GM19043 (cell line): ENCODE data around the gene APOM.

Experiments
- ATAC-seq: cut with Tn5 transposase; IDR thresholded peaks from one replicate; pipeline ENCODE4 v1.9.1; 2021; ENCODE audit warnings: low read depth; ENCODE audit not compliant: unreplicated experiment

Gene APOM

DNA sequence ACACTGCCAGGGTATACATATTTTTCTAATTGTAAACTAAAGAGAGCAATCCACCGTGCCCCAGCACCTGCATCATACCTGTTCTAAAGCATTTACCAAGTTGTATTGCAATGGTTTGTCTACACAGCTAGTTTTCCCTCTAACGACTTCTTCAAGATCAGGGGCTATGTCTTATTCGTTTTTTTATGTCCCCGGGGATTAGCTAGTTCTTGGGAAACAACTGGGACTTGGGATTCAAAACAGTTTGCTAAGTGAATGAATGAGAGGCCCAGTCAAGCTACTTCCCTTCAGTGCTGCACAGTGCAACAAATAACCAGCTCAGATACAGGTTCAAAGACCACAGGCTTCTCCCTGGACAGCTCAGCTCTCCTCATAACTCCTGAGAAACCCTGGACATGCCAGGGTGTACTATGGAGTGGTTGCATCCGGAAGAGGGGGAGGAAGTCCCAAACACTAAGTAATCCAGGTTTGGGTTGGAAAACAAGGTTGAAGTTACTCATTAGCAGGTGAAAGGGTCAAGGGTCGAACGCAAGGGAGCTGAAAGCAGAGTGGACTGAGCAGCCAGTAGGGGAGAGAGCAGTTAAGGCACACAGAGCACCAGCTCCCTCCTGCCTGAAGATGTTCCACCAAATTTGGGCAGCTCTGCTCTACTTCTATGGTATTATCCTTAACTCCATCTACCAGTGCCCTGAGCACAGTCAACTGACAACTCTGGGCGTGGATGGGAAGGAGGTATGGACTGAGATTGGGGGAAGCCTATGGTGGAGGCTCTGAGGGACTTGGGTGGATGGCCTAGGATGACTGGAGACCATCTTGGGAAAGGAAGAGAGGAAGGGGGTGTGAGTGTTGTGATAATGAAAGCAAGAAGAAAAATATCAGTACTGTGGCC lies at the start of gene APOM:
Gene APOM, plus strand, starts transcription at position 546 of the 889 bp plus-strand sequence. Its CDS starts 73 bp downstream, at position 619.
- ATAC-seq = no peak

DNA sequence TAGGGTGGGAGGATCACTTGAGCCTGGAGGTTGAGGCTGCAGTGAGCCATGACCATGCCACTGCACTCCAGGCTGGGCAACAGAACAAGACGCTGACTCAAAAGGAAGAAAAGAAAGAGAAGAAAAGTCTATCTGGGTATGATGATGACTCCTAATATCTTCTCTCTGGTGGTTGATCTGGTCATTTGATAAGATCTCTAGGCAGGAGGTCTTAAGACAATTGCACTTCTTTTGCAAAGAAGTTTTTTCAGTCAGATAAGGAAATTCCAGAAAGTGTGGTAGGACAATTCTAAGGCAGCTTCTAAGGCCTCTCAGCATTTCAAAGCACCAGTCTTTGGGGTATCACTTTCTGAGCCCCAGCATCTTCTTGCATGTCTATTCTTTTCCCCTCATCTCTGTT lies 48.4 kb upstream of the APOM start:
- ATAC-seq = no peak

GRCh38 chr6:31609519-31610406 lies 45.9 kb upstream of the APOM start:
- no peak for ATAC-seq

DNA sequence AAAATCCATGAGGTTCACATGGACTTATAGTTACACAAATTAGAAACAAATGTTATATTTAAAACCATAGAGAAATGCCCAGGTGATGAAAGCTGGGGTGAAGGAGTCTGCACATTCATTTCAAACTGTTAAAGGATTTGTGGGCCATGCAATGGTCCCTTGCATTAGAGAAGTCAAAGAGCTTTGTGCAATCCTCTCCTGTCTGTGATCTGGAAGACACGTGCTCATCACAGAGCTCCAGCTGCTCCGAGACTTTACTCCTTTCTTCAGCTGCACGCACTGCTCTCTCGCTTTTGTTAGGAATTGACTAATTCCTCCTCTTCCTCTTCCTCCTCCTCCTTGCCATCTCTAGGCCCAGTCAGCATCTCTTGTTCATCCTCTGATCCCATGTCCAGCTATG lies 44.7 kb upstream of the APOM start:
- no peak for ATAC-seq

GRCh38 chr6:31614075-31614619 lies 41.5 kb upstream of the APOM start:
- ATAC-seq = no peak

- ATAC-seq = no peak
These were observed 40.8 kb upstream of the APOM start, which contains the start of gene AIF1 for GRCh38 chr6:31614684-31615578. Gene AIF1 (plus strand): TSS chr6:31615234. CDS start chr6:31615330, 96 bp downstream.

DNA sequence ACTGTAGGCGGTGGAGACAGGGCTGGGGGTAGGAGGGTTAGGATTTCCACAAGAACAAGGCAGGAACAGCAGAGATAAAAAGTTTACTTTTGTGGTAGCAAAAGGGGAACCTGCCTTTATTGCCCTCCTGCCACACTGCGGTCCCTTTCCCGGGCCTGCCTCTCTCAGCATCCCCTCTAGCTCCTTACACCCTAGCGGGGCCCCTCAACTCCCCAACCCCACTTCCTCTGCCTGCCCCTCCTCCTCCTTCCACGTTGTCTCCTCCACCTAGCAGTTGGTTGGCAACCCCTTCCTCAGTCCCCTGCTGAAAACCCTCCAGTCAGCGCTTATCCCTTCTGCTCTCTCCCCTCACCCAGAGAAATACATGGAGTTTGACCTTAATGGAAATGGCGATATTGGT lies 39.9 kb upstream of the APOM start:
- no peak for ATAC-seq

- ATAC-seq = no peak
These were observed 38.7 kb upstream of the APOM start for GRCh38 chr6:31617010-31617409.

DNA sequence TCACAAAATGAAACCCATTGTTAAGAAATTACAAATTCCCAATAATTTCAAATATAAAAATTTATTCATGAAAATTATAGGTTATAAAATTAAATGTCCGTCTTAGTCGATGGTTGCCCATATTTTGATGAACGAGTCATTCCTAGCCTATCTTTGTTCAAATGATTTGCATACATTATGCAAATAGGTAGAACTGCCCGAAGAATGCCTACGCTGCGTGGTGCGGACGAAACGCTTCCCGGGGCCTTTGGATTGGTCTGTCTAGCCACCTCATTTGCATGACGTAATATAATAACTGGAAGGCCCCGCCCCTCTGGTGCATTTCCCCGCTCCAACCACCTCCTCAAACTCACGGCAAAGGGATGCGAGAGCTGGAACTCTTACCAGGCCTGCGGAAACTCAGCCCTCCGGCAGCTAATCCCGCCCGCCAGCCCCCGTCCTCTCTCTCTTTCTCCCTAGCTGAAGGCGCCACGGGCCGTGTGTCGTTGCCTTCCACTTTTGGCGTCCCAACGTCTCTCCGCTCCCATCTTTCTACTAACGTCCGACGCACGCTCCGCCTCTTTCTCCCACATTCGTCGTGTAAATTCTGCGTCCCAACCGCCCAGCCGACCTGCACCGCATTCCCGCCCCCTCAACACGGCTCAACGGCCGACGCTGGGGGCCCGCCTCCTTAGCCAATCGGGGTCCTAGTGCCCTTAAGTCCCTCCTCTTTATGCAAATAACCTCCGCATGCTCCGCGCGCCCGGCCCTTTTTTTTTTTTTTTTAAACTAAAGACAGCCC lies 35.7 kb upstream of the APOM start:
- peak; percentile 76 for ATAC-seq

- peak; percentile 3 for ATAC-seq
These were observed 34.9 kb upstream of the APOM start, which contains the start of gene PRRC2A for GRCh38 chr6:31620586-31621319. Gene PRRC2A (plus strand): TSS chr6:31620715. CDS start chr6:31622790, 2,075 bp downstream.

GRCh38 chr6:31621320-31621939 lies 34.3 kb upstream of the APOM start:
- ATAC-seq = no peak

- ATAC-seq = no peak
These were observed 33.7 kb upstream of the APOM start for GRCh38 chr6:31621991-31622390.

DNA sequence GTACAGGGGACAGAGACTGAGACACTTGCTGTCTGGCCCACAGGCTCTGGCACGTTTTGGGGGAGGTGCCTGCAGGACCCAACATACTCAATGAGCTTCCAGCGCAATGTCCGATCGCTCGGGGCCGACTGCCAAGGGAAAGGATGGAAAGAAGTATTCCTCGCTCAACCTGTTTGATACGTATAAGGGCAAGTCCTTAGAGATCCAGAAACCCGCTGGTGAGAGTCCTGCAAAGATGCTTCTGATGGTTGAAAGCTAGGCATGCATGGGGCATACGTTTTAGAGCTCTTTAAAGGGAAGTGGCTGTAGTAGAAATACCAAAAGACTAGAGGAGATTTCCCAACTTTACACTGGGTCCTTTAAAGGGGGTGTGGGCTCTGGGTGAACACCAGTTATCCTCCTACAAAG lies 33.0 kb upstream of the APOM start:
- ATAC-seq = no peak

- no peak for ATAC-seq
These were observed 31.6 kb upstream of the APOM start for GRCh38 chr6:31624070-31624469.

DNA sequence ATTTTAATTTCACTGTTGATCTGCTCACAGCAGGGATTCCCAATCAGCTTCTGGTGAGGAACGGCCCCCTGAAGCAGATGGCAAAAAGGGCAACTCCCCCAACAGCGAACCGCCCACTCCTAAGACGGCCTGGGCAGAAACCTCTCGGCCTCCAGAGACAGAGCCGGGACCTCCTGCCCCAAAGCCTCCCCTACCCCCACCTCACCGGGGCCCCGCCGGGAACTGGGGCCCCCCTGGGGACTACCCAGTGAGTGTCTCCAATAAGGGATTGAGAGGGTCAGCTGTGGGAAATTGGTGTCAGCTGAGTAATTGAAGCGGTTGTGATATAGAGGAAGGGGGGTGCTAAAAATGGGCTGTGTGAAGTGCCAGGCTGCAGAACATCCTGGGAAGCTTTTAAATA lies 28.7 kb upstream of the APOM start:
- ATAC-seq = no peak

GRCh38 chr6:31627690-31628287 lies 27.9 kb upstream of the APOM start:
- ATAC-seq = no peak

DNA sequence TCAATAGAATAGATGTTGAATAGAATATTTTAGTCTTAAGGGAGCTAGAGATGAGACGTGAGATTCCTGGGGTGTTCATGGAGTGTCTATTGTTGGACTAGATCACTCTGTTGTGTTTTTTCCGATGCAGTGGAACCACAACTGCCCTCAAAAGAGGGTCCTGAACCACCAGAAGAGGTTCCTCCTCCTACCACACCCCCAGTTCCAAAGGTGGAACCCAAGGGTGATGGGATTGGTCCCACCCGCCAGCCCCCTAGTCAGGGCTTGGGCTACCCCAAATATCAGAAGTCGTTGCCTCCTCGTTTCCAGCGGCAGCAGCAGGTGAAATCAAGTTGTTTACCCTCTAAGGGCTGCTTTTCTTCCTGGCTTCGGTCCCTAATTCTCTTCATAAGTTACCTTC lies 26.7 kb upstream of the APOM start:
- no peak for ATAC-seq
